ENCODE data around the gene TRIM71.

Gene TRIM71

GRCh38 chr3:32862247-32862935 is 44.6 kb downstream of the TRIM71 start:
- Histone ChIP-seq H4K20me1 (ENCODE audit: insufficient read depth, low read length) (no peaks in the 10 kb centered on the region), H3K4me2 (ENCODE audit: low read length) (no peak overlapping the region), H2AFZ (ENCODE audit: low read length) (no peak overlapping the region), H3K79me2 (ENCODE audit: insufficient read depth, low read length) (no peaks in the 10 kb centered on the region), H3K27me3 (ENCODE audit: insufficient read depth, low read length) (no peaks in the 10 kb centered on the region), H3K4me1 (ENCODE audit: insufficient read depth, low read length, severe bottlenecking) (no peaks in the 10 kb centered on the region), H3K36me3 (ENCODE audit: insufficient read depth, low read length) (no peaks in the 10 kb centered on the region), H3K4me3 (ENCODE audit: low read depth, low read length, poor library complexity, severe bottlenecking) (no peak overlapping the region), H3K27ac (ENCODE audit: low read depth, low read length, poor library complexity, severe bottlenecking) (no peak overlapping the region), H3K9me2 (ENCODE audit: low read depth, low read length) (no peaks in the 10 kb centered on the region), H3F3A (ENCODE audit: insufficient read depth, low read length) (no peaks in the 10 kb centered on the region), H3K9me3 (ENCODE audit: low read length) (no peaks in the 10 kb centered on the region), H3K9ac (ENCODE audit: low read length) (no peak overlapping the region)
- TF ChIP-seq EZH2 (IDR thresholded peaks at IDR 0.05; ENCODE audit: borderline replicate concordance, low read length), result no peak
- TF ChIP-seq, protein P1, sequence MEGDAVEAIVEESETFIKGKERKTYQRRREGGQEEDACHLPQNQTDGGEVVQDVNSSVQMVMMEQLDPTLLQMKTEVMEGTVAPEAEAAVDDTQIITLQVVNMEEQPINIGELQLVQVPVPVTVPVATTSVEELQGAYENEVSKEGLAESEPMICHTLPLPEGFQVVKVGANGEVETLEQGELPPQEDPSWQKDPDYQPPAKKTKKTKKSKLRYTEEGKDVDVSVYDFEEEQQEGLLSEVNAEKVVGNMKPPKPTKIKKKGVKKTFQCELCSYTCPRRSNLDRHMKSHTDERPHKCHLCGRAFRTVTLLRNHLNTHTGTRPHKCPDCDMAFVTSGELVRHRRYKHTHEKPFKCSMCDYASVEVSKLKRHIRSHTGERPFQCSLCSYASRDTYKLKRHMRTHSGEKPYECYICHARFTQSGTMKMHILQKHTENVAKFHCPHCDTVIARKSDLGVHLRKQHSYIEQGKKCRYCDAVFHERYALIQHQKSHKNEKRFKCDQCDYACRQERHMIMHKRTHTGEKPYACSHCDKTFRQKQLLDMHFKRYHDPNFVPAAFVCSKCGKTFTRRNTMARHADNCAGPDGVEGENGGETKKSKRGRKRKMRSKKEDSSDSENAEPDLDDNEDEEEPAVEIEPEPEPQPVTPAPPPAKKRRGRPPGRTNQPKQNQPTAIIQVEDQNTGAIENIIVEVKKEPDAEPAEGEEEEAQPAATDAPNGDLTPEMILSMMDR (IDR thresholded peaks at IDR 0.05; ENCODE audit: low read length), result no peak

DNA sequence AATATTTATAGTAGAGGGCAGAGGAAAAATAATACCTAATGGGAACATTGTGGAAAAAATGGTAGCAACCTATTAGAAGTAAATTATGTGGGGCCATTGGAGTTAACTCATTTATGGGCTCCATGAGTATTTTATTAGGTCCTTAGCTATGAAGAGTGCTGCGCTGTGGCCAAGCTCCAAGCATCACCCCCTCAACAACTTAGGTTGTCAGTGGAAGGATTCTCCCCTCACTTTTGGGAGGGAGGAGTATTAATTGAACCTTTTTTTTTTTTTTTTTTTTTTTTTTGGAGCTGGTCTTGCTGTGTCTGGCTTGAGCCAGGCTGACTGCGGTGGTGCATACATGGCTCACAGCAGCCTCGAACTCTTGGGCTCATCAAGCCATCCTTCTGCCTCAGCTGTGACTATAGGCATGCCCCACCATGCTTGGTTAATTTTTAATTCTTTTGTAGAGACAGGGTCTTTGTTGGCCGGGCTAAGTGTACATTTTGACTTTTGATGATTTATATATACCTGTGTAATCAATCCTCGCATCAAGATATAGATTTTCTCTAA is 45.2 kb downstream of the TRIM71 start:
- Histone ChIP-seq H3K9ac (ENCODE audit: low read length) (no peak overlapping the region), H3K9me3 (ENCODE audit: low read length) (no peaks in the 10 kb centered on the region), H3K9me2 (ENCODE audit: low read depth, low read length) (no peaks in the 10 kb centered on the region), H3K36me3 (ENCODE audit: insufficient read depth, low read length) (no peaks in the 10 kb centered on the region), H3K4me3 (ENCODE audit: low read depth, low read length, poor library complexity, severe bottlenecking) (no peak overlapping the region), H3K4me1 (ENCODE audit: insufficient read depth, low read length, severe bottlenecking) (no peaks in the 10 kb centered on the region), H3K4me2 (ENCODE audit: low read length) (no peak overlapping the region), H2AFZ (ENCODE audit: low read length) (no peak overlapping the region), H3K79me2 (ENCODE audit: insufficient read depth, low read length) (no peaks in the 10 kb centered on the region), H3F3A (ENCODE audit: insufficient read depth, low read length) (no peaks in the 10 kb centered on the region), H3K27me3 (ENCODE audit: insufficient read depth, low read length) (no peaks in the 10 kb centered on the region), H3K27ac (ENCODE audit: low read depth, low read length, poor library complexity, severe bottlenecking) (no peak overlapping the region), H4K20me1 (ENCODE audit: insufficient read depth, low read length) (no peaks in the 10 kb centered on the region)
- no peak for TF ChIP-seq EZH2 (IDR thresholded peaks at IDR 0.05; ENCODE audit: borderline replicate concordance, low read length)
- TF ChIP-seq, protein P1 (IDR thresholded peaks at IDR 0.05; ENCODE audit: low read length), result no peak

GRCh38 chr3:32865383-32865782 is 47.6 kb downstream of the TRIM71 start:
- Histone ChIP-seq H3K4me3 (ENCODE audit: low read depth, low read length, poor library complexity, severe bottlenecking) (no peak overlapping the region), H3K4me1 (ENCODE audit: insufficient read depth, low read length, severe bottlenecking) (no peaks in the 10 kb centered on the region), H3F3A (ENCODE audit: insufficient read depth, low read length) (no peaks in the 10 kb centered on the region)

More at GRCh38 chr3:32865383-32865782, 47.6 kb downstream of the TRIM71 start:
- Histone ChIP-seq H3K9ac (ENCODE audit: low read length) (no peak overlapping the region), H3K9me3 (ENCODE audit: low read length) (no peaks in the 10 kb centered on the region), H3K9me2 (ENCODE audit: low read depth, low read length) (no peaks in the 10 kb centered on the region), H3K36me3 (ENCODE audit: insufficient read depth, low read length) (no peaks in the 10 kb centered on the region), H3K27ac (ENCODE audit: low read depth, low read length, poor library complexity, severe bottlenecking) (no peak overlapping the region), H3K79me2 (ENCODE audit: insufficient read depth, low read length) (no peaks in the 10 kb centered on the region), H4K20me1 (ENCODE audit: insufficient read depth, low read length) (no peaks in the 10 kb centered on the region), H2AFZ (ENCODE audit: low read length) (no peak overlapping the region), H3K27me3 (ENCODE audit: insufficient read depth, low read length) (no peaks in the 10 kb centered on the region), H3K4me2 (ENCODE audit: low read length) (no peak overlapping the region)
- no peak for TF ChIP-seq EZH2 (IDR thresholded peaks at IDR 0.05; ENCODE audit: borderline replicate concordance, low read length)
- TF ChIP-seq, protein P1 (IDR thresholded peaks at IDR 0.05; ENCODE audit: low read length), result no peak
